Endothelial cell of umbilical vein (primary cell): Measurements from ENCODE around the gene HS3ST3B1.

Source experiments
- CTCF ChIP-seq, 2 donors: IDR thresholded peaks; 1 replicate in 1 of 2; 2 replicates in 1 of 2; pipeline ENCODE4 v1.5.1; 2011; ENCODE audit warnings: low read length in 2 of 2, mild to moderate bottlenecking in 2 of 2, moderate library complexity in 2 of 2, control low read depth in 1 of 2, inconsistent platforms in 1 of 2, low read depth in 1 of 2; ENCODE audit not compliant: insufficient read depth in 1 of 2; ENCODE audit errors: extremely low read depth in 1 of 2
- MAX ChIP-seq: IDR thresholded peaks from 2 replicates; pipeline ENCODE4 v1.6.1; 2011; ENCODE audit not compliant: insufficient read depth, insufficient read length
- MYC ChIP-seq: IDR thresholded peaks from one replicate; pipeline ENCODE4 v1.6.1; 2011; ENCODE audit warnings: mild to moderate bottlenecking, low read depth, low read length
- POLR2A ChIP-seq: IDR thresholded peaks from 2 replicates; pipeline ENCODE4 v1.6.1; 2012; ENCODE audit warnings: low read depth, mild to moderate bottlenecking, control low read depth, low read length

GRCh38 chr17:14373614-14374259 is 72.9 kb downstream of the HS3ST3B1 start:
- TF ChIP-seq CTCF (IDR thresholded peaks at IDR 0.05; ENCODE audit: extremely low read depth in 1 of 2, insufficient read depth in 1 of 2, low read depth in 1 of 2, low read length in 2 of 2) (no peak), MAX (no peak), MYC (no peak), POLR2A (no peak)
